Measurements from ENCODE around the gene DDA1. TPM values are rescaled to one million over a fixed set of nuclear protein-coding genes. Genes with fewer than 3 reads are reported as not detected.

The DDA1 gene
- polyA plus RNA-seq, 2 of the 4 experiments (the other 2 are of a cell fraction) = 35.5 to 53.5 TPM

GRCh38 chr19:17348700-17349099 lies 39.3 kb downstream of the DDA1 start:
- H3K9me3 ChIP-seq = no peaks in the 10 kb centered on the region
- ATAC-seq (peak; percentile 54 to 63; a peak in 5 of 6 replicates), DNase-seq (ENCODE audit: low read depth in 1 of 2, low spot score in 1 of 2) (peak; percentile 43 to 62), FAIRE-seq (no peak)
- 2% methylated on average over 7 of the region's 12 CpGs for WGBS (ENCODE audit: missing lambda C conversion rate)
- peak overlapping the region; percentile 64 for H3K4me2 ChIP-seq
- H3K4me1 ChIP-seq = peaks cover 7% of the 10 kb centered on the region
- POLR2A ChIA-PET = interaction anchor here (1.0 kb wide), 1 partner anchor 56 kb away, joined by 3 read pairs; no protein-coding TSS in a partner anchor
- peak overlapping the region; percentile 68 to 86 for H3K27ac ChIP-seq
- CTCF ChIA-PET = interaction anchor here (0.9 to 10.8 kb wide), 4 partner anchors 14 to 99 kb away, joined by 3 to 111 read pairs (median 4); no protein-coding TSS in a partner anchor
- H3K4me3 ChIP-seq = no peak overlapping the region
- TF ChIP-seq HOXB5 (CRISPR knock-in tag; IDR thresholded peaks at IDR 0.05) (no peak), JUNB (IDR thresholded peaks at IDR 0.05) (no peak), JUN (IDR thresholded peaks at IDR 0.05) (no peak), NFE2L2 (conservative IDR thresholded peaks at IDR 0.05; ENCODE audit: low read length) (no peak), MAZ (IDR thresholded peaks at IDR 0.05; ENCODE audit: borderline replicate concordance, low read depth, low read length) (no peak), FOSL2 (IDR thresholded peaks at IDR 0.05) (no peak), FOSL2 (CRISPR knock-in tag; IDR thresholded peaks at IDR 0.05) (peak; percentile 63), NPAS2 (CRISPR knock-in tag; IDR thresholded peaks at IDR 0.05; ENCODE audit: borderline replicate concordance) (no peak), FOXS1 (CRISPR knock-in tag; IDR thresholded peaks at IDR 0.05) (no peak)
- TF ChIP-seq, protein P1, sequence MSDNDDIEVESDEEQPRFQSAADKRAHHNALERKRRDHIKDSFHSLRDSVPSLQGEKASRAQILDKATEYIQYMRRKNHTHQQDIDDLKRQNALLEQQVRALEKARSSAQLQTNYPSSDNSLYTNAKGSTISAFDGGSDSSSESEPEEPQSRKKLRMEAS (IDR thresholded peaks at IDR 0.05) = 0 out of 2 replicates have a peak, but pooled peaks have one; percentile 20

DNA sequence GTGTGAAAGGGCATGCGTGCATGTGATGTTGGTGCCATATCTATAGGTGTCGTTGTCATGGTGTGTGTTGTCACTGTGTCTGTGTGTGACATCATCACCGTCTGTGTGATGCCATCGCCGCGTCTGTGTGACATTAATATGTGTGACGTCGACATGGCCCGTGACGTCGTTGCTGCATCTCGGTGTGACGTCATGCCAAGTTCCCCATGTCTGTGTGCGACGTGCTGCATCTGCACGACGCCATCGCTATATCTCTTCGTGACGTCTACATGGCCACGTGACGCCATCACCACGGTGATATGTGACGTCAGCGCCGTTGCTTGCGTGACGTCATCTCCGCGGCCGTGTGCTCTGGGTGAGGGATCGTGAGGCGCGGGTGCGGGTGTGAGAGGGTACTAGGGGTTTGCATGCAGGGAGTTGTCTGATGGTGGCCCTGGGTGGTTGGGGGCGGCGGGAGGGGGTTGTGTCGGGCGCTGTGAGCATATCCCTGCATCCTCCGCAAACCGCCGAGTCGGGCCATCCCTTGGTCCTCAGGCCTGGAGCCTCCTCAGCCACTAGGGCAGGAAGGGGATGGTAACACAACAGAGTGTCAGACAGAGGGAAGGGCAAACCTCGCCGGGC lies 42.6 kb downstream of the DDA1 start:
- DNase-seq (ENCODE audit: low read depth in 1 of 2, low spot score in 1 of 2) (no peak), ATAC-seq (no peak), FAIRE-seq (no peak)
- Histone ChIP-seq H3K9me3 (no peaks in the 10 kb centered on the region), H3K27ac (no peak overlapping the region), H3K4me1 (peaks cover 7% of the 10 kb centered on the region), H3K4me2 (no peak overlapping the region), H3K4me3 (no peak overlapping the region)
- CTCF ChIA-PET = no interaction called here
- POLR2A ChIA-PET = no interaction called here
- TF ChIP-seq MAZ (IDR thresholded peaks at IDR 0.05; ENCODE audit: borderline replicate concordance, low read depth, low read length) (no peak), NPAS2 (CRISPR knock-in tag; IDR thresholded peaks at IDR 0.05; ENCODE audit: borderline replicate concordance) (no peak), TFCP2L1 (CRISPR knock-in tag; IDR thresholded peaks at IDR 0.05) (no peak), NR3C1 (IDR thresholded peaks at IDR 0.05) (no peak), JUN (IDR thresholded peaks at IDR 0.05) (no peak), CBX8 (IDR thresholded peaks at IDR 0.05) (no peak), CHD4 (IDR thresholded peaks at IDR 0.05; ENCODE audit: borderline replicate concordance) (no peak), KDM5A (IDR thresholded peaks at IDR 0.05) (no peak)
- 91% methylated on average over 37 of the region's 45 CpGs for WGBS (ENCODE audit: missing lambda C conversion rate)

- no peak overlapping the region for H3K4me3 ChIP-seq
- H3K4me2 ChIP-seq = no peak overlapping the region
- DNase-seq (ENCODE audit: low read depth in 1 of 2, low spot score in 1 of 2) (no peak), FAIRE-seq (no peak), ATAC-seq (no peak; a peak in 1 of 6 replicates)
- no peaks in the 10 kb centered on the region for H3K9me3 ChIP-seq
- H3K27ac ChIP-seq = no peak overlapping the region
- ChIA-PET CTCF (interaction anchor here (3.7 kb wide), 1 partner anchor 33 kb away, joined by 17 read pairs; no protein-coding TSS in a partner anchor), POLR2A (no interaction called here)
- H3K4me1 ChIP-seq = peaks cover 13% of the 10 kb centered on the region
- WGBS (ENCODE audit: missing lambda C conversion rate) = 73% methylated on average over 13 of the region's 14 CpGs
- TF ChIP-seq ZFP36 (IDR thresholded peaks at IDR 0.05; ENCODE audit: borderline replicate concordance, partially characterized antibody) (peak; percentile 67), FOXS1 (CRISPR knock-in tag; IDR thresholded peaks at IDR 0.05) (no peak)
Measured at GRCh38 chr19:17352608-17353280, 43.4 kb downstream of the DDA1 start.

DNA sequence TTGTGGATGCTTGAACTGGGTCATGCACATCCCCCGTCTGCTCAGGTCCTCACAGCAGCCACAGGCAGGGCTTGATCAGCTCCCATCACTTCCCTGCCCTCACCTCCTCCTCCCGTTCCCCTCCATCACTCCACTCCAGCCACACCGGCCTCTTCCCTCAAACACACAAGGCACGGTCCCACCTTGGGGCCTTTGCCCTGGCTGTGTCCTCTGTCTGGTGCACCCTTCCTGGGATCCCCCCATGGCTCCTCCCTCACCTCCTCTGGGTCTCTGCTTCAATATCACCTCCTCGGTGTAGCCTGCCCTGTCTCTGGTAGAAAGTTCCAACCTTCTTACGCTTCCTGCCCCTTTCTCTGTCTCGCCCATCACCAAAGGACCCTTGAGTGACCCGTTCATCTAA lies 44.0 kb downstream of the DDA1 start:
- WGBS (ENCODE audit: missing lambda C conversion rate) = 81% methylated on average over 8 of the region's 8 CpGs
- H3K27ac ChIP-seq = no peak overlapping the region
- no peak overlapping the region for H3K4me3 ChIP-seq
- peaks cover 16% of the 10 kb centered on the region for H3K4me1 ChIP-seq
- CTCF ChIA-PET = interaction anchor here (1.1 to 3.7 kb wide), 2 partner anchors 8 to 32 kb away, joined by 3 to 17 read pairs; no protein-coding TSS in a partner anchor
- DNase-seq (ENCODE audit: low read depth in 1 of 2, low spot score in 1 of 2) = no peak
- POLR2A ChIA-PET = no interaction called here
- no peak; a peak in 1 of 6 replicates for ATAC-seq
- no peak overlapping the region for H3K4me2 ChIP-seq
- no peaks in the 10 kb centered on the region for H3K9me3 ChIP-seq
- FAIRE-seq = no peak
- TF ChIP-seq NR3C1 (IDR thresholded peaks at IDR 0.05) (no peak), FOSL2 (IDR thresholded peaks at IDR 0.05) (no peak), FOSL2 (CRISPR knock-in tag; IDR thresholded peaks at IDR 0.05) (no peak), HOXB13 (CRISPR knock-in tag; IDR thresholded peaks at IDR 0.05; ENCODE audit: low read depth) (no peak), HOXB5 (CRISPR knock-in tag; IDR thresholded peaks at IDR 0.05) (no peak), EP300 (IDR thresholded peaks at IDR 0.05) (no peak), JUN (IDR thresholded peaks at IDR 0.05) (no peak), ELK1 (IDR thresholded peaks at IDR 0.05; ENCODE audit: low read depth, low read length) (no peak), BHLHE40 (IDR thresholded peaks at IDR 0.05; ENCODE audit: low read depth, low read length) (no peak)
- TF ChIP-seq, protein P2, sequence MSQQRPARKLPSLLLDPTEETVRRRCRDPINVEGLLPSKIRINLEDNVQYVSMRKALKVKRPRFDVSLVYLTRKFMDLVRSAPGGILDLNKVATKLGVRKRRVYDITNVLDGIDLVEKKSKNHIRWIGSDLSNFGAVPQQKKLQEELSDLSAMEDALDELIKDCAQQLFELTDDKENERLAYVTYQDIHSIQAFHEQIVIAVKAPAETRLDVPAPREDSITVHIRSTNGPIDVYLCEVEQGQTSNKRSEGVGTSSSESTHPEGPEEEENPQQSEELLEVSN (IDR thresholded peaks at IDR 0.05; ENCODE audit: borderline replicate concordance, low read depth) = no peak
- TF ChIP-seq, protein P3, sequence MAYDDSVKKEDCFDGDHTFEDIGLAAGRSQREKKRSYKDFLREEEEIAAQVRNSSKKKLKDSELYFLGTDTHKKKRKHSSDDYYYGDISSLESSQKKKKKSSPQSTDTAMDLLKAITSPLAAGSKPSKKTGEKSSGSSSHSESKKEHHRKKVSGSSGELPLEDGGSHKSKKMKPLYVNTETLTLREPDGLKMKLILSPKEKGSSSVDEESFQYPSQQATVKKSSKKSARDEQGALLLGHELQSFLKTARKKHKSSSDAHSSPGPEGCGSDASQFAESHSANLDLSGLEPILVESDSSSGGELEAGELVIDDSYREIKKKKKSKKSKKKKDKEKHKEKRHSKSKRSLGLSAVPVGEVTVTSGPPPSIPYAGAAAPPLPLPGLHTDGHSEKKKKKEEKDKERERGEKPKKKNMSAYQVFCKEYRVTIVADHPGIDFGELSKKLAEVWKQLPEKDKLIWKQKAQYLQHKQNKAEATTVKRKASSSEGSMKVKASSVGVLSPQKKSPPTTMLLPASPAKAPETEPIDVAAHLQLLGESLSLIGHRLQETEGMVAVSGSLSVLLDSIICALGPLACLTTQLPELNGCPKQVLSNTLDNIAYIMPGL (CRISPR knock-in tag; IDR thresholded peaks at IDR 0.05; ENCODE audit: borderline replicate concordance) = no peak
- TF ChIP-seq, protein P4, sequence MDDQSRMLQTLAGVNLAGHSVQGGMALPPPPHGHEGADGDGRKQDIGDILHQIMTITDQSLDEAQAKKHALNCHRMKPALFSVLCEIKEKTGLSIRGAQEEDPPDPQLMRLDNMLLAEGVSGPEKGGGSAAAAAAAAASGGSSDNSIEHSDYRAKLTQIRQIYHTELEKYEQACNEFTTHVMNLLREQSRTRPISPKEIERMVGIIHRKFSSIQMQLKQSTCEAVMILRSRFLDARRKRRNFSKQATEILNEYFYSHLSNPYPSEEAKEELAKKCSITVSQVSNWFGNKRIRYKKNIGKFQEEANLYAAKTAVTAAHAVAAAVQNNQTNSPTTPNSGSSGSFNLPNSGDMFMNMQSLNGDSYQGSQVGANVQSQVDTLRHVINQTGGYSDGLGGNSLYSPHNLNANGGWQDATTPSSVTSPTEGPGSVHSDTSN (IDR thresholded peaks at IDR 0.05) = no peak

All from A549 (cell line).